ENCODE results near the gene CAMK1D.

Gene CAMK1D

DNA sequence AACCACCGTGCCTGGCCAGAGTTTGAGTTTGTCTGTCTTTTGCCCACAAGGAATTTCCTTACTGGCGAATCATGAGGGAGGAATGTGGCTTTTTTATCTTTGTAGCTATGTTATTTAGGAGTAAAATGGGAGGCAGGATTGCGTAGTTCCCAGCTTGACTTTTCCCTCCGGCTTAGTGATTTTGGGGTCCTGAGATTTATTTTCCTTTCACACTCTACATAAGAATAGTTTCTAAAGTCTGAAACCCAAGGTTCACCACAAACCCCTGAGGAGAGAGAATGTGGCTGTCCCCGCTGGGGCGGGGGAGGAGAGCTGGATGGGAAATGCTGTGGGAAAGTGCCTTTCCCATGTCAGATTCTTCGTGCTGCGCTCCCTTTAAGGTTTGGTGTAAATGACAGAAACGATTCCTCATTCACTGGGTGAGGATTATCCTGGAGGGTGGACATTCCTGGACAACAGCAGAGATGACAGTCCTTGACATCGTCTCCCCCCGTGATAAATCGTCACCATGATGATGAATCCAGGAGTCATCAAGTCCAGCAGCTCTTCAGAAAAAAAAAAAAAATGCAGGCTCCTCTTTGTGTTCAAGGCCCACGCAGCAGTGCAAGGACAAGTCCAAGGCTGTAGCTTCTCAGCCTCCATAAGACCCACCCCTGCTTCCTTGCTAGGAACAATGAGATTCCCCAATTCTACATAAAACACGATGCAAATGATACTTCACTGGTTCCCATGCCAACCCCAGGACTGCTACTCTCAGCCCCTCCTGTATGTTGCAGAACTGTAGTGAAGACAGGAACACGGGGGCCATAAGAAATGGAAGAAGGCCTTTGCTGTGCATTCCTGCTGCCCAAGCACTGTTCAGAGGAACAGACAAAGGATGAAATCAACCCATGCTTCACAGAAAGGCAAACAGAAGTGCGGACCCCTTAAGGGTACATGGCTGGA lies 419.1 kb downstream of the CAMK1D start:
- Histone ChIP-seq H3K27ac (ENCODE audit: low read length) (no peak overlapping the region), H3K4me3 (ENCODE audit: low read length in 2 of 2) (no peak overlapping the region), H3K27me3 (ENCODE audit: control insufficient read depth in 1 of 2, insufficient read depth in 2 of 2, low read length in 2 of 2) (no peaks in the 10 kb centered on the region), H3K9me3 (ENCODE audit: control insufficient read depth in 2 of 2, low read length in 2 of 2) (no peaks in the 10 kb centered on the region), H3K36me3 (ENCODE audit: control insufficient read depth in 2 of 2, insufficient read depth in 2 of 2, low read length in 2 of 2) (peaks cover 6 to 16% of the 10 kb centered on the region in 2 donors), H3K4me1 (ENCODE audit: control insufficient read depth, insufficient read depth, low read length) (no peaks in the 10 kb centered on the region), H3K9ac (ENCODE audit: low read length in 2 of 2) (no peak overlapping the region)

DNA sequence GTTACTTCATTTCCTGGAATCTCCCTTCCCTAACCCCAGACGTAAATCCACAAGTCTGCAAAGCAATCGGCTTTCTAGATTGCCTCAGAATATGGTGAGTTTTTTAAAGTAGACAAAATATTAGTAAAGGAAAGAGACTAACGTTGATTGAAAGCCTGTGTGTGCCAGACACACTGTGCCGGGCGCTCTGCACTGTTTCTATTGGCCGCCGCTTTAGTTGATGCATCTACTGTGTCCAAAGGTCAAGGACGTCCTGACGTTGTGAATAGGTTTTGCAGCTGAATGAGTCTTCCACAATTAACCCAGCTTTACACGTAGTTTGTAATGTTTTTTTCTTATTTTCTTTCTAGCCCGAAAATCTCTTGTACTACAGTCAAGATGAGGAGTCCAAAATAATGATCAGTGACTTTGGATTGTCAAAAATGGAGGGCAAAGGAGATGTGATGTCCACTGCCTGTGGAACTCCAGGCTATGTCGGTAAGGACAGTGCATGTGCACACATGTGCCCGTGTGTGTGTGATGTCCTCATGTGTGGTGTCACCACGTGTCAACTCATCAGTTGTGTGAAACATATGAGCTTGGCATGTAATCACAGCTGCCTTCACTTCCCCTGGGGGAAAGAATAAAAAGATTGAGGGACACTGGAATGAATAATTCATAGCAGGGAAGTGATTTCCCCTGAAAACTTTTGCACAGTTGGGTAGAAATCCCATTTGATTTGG lies 420.1 kb downstream of the CAMK1D start:
- Histone ChIP-seq H3K36me3 (ENCODE audit: control insufficient read depth in 2 of 2, insufficient read depth in 2 of 2, low read length in 2 of 2) (peaks cover 6 to 16% of the 10 kb centered on the region in 2 donors), H3K9me3 (ENCODE audit: control insufficient read depth in 2 of 2, low read length in 2 of 2) (no peaks in the 10 kb centered on the region), H3K27me3 (ENCODE audit: control insufficient read depth in 1 of 2, insufficient read depth in 2 of 2, low read length in 2 of 2) (no peaks in the 10 kb centered on the region), H3K27ac (ENCODE audit: low read length) (no peak overlapping the region), H3K4me3 (ENCODE audit: low read length in 2 of 2) (no peak overlapping the region), H3K4me1 (ENCODE audit: control insufficient read depth, insufficient read depth, low read length) (no peaks in the 10 kb centered on the region), H3K9ac (ENCODE audit: low read length in 2 of 2) (no peak overlapping the region)

- no peaks in the 10 kb centered on the region for H3K27me3 ChIP-seq (ENCODE audit: control insufficient read depth in 1 of 2, insufficient read depth in 2 of 2, low read length in 2 of 2)
- H3K4me3 ChIP-seq (ENCODE audit: low read length in 2 of 2): no peak overlapping the region
- H3K9me3 ChIP-seq (ENCODE audit: control insufficient read depth in 2 of 2, low read length in 2 of 2): no peaks in the 10 kb centered on the region
- H3K4me1 ChIP-seq (ENCODE audit: control insufficient read depth, insufficient read depth, low read length): no peaks in the 10 kb centered on the region
- H3K27ac ChIP-seq (ENCODE audit: low read length): no peak overlapping the region
- H3K9ac ChIP-seq (ENCODE audit: low read length in 2 of 2): no peak overlapping the region
- H3K36me3 ChIP-seq (ENCODE audit: control insufficient read depth in 2 of 2, insufficient read depth in 2 of 2, low read length in 2 of 2): peaks cover 6 to 16% of the 10 kb centered on the region in 2 donors
Observed at GRCh38 chr10:12771981-12772760, 422.8 kb downstream of the CAMK1D start.

- H3K27ac ChIP-seq (ENCODE audit: low read length): no peak overlapping the region
- no peaks in the 10 kb centered on the region for H3K9me3 ChIP-seq (ENCODE audit: control insufficient read depth in 2 of 2, low read length in 2 of 2)
- H3K27me3 ChIP-seq (ENCODE audit: control insufficient read depth in 1 of 2, insufficient read depth in 2 of 2, low read length in 2 of 2): no peaks in the 10 kb centered on the region
- peaks cover 6 to 16% of the 10 kb centered on the region in 2 donors for H3K36me3 ChIP-seq (ENCODE audit: control insufficient read depth in 2 of 2, insufficient read depth in 2 of 2, low read length in 2 of 2)
- H3K4me1 ChIP-seq (ENCODE audit: control insufficient read depth, insufficient read depth, low read length): no peaks in the 10 kb centered on the region
- H3K4me3 ChIP-seq (ENCODE audit: low read length in 2 of 2): no peak overlapping the region
- no peak overlapping the region for H3K9ac ChIP-seq (ENCODE audit: low read length in 2 of 2)
Observed at GRCh38 chr10:12772797-12773587, 423.6 kb downstream of the CAMK1D start.

DNA sequence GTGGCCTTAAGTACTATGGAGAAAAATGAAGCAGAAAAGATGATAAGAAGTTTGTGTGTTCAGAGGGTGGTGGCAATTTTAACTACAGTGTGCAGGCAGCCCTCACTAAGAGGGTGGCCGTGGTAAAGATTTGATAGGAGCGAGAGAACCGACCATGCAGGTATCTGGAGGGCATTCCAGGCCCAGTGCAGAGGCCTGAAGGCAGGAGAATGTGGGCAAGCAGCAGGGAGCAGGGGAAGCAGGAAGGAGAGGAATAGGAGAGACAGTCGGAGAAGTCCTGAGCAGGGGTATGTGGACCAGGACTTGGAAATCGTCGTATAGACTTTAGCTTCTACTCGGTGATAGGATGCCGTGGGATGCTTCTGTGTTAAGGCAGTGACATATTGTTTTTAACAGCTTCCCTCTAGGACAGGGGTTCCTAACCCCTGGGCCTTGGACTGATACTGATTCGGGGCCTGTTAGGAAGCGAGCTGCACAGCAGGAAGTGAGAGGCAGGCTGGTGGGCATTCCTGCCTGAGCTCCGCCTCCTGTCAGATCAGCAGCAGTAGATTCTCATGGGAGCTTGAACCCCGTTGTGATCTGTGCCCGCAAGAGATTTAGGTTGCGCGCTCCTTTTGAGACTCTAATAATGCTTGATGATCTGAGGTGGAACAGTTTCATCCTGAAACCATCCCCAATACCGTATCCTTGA lies 425.0 kb downstream of the CAMK1D start:
- Histone ChIP-seq H3K9ac (ENCODE audit: low read length in 2 of 2) (no peak overlapping the region), H3K36me3 (ENCODE audit: control insufficient read depth in 2 of 2, insufficient read depth in 2 of 2, low read length in 2 of 2) (peaks cover 6 to 16% of the 10 kb centered on the region in 2 donors), H3K4me1 (ENCODE audit: control insufficient read depth, insufficient read depth, low read length) (no peaks in the 10 kb centered on the region), H3K9me3 (ENCODE audit: control insufficient read depth in 2 of 2, low read length in 2 of 2) (no peaks in the 10 kb centered on the region), H3K27me3 (ENCODE audit: control insufficient read depth in 1 of 2, insufficient read depth in 2 of 2, low read length in 2 of 2) (no peaks in the 10 kb centered on the region), H3K27ac (ENCODE audit: low read length) (no peak overlapping the region), H3K4me3 (ENCODE audit: low read length in 2 of 2) (no peak overlapping the region)

DNA sequence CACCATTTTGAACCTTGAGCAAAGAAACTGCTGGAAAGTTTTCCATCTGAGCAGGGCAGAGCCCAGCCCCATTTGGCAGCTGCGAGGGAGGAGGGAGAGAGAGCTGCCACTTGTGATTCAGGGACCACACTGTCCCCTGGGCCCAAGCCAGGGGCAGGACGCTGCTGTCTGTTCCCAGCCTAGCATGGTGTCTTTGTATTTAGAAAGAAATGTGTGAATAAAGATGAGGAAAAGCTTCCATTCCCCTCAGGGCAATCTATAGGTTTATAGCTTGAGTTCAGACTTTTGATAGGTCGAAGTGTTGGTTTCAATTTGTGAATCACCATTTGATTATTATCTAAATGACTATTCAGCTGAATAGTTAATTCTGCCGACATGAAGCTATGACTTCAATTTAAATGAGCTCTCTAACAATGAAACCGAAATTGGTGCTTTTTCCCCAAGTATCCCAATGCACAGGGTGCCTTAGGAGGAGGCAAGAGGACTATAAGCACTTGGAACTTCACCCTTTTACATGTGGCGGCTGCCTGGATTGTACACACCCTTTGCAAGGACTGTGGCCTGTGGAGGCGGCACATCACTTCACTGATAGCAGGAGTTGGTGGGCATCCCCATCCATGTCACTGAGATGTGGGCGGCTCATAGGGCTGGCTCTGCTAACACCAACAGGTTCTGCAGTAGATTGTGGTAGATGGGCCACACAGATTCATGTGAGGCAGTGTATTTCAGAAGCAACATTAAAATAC lies 428.7 kb downstream of the CAMK1D start:
- Histone ChIP-seq H3K4me1 (ENCODE audit: control insufficient read depth, insufficient read depth, low read length) (peaks cover 4% of the 10 kb centered on the region), H3K9me3 (ENCODE audit: control insufficient read depth in 2 of 2, low read length in 2 of 2) (no peaks in the 10 kb centered on the region), H3K27ac (ENCODE audit: low read length) (no peak overlapping the region), H3K4me3 (ENCODE audit: low read length in 2 of 2) (no peak overlapping the region), H3K27me3 (ENCODE audit: control insufficient read depth in 1 of 2, insufficient read depth in 2 of 2, low read length in 2 of 2) (no peaks in the 10 kb centered on the region), H3K36me3 (ENCODE audit: control insufficient read depth in 2 of 2, insufficient read depth in 2 of 2, low read length in 2 of 2) (peaks cover 0 to 7% of the 10 kb centered on the region in 2 donors), H3K9ac (ENCODE audit: low read length in 2 of 2) (no peak overlapping the region)

DNA sequence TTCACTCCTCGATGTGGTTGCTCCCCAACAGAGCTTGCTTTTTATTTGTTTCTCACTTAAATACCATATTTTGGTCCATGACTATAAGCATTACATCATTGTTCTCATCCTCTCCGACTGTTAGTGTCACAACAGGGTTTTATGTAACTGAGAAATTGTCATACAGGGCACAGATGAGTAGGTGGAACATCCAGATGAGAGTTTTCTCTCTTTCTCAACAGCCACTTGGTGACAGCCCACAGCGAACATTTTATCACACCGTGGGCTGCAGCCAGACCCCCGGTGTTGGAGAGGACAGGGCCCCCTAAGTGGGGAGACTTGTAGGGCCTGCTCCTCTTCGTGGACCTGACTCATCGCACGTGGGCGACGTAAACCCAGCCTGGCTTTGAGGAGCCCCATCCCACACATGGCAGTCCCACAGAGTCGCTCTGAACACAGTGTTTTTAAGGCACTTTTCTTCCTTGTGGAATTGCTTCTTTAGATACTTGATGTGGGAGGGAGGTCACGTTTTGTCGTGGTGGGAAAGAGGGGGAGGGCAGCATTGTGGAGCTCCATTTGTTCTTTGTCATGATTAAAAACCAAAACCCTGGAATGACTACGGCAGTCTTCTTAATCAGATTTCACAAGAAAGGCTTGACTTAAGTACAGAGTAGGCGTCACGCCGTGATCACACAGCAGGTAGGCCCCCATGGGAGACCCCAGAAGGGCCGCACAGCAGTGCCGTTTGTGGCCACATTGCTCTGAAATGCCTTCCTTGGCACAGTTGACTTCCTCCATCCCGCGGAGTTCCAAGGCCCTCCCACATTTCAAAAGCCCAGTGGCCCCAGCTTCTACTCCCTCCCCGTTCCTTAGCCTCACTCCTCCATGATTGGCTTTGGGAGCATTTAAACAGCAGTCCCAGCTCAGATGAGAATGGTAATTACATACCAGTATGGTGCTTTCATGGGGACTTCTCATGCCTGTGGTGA lies 431.6 kb downstream of the CAMK1D start:
- Histone ChIP-seq H3K36me3 (ENCODE audit: control insufficient read depth in 2 of 2, insufficient read depth in 2 of 2, low read length in 2 of 2) (peaks cover 0 to 7% of the 10 kb centered on the region in 2 donors), H3K27ac (ENCODE audit: low read length) (no peak overlapping the region), H3K9me3 (ENCODE audit: control insufficient read depth in 2 of 2, low read length in 2 of 2) (no peaks in the 10 kb centered on the region), H3K4me3 (ENCODE audit: low read length in 2 of 2) (no peak overlapping the region), H3K9ac (ENCODE audit: low read length in 2 of 2) (no peak overlapping the region), H3K4me1 (ENCODE audit: control insufficient read depth, insufficient read depth, low read length) (peaks cover 4% of the 10 kb centered on the region), H3K27me3 (ENCODE audit: control insufficient read depth in 1 of 2, insufficient read depth in 2 of 2, low read length in 2 of 2) (no peaks in the 10 kb centered on the region)

GRCh38 chr10:12781976-12782375 lies 432.6 kb downstream of the CAMK1D start:
- H3K27me3 ChIP-seq (ENCODE audit: control insufficient read depth in 1 of 2, insufficient read depth in 2 of 2, low read length in 2 of 2): no peaks in the 10 kb centered on the region
- H3K4me3 ChIP-seq (ENCODE audit: low read length in 2 of 2): no peak overlapping the region
- H3K9me3 ChIP-seq (ENCODE audit: control insufficient read depth in 2 of 2, low read length in 2 of 2): no peaks in the 10 kb centered on the region
- peaks cover 4% of the 10 kb centered on the region for H3K4me1 ChIP-seq (ENCODE audit: control insufficient read depth, insufficient read depth, low read length)
- no peak overlapping the region for H3K9ac ChIP-seq (ENCODE audit: low read length in 2 of 2)
- H3K27ac ChIP-seq (ENCODE audit: low read length): no peak overlapping the region
- H3K36me3 ChIP-seq (ENCODE audit: control insufficient read depth in 2 of 2, insufficient read depth in 2 of 2, low read length in 2 of 2): peaks cover 0 to 7% of the 10 kb centered on the region in 2 donors

Data from stomach smooth muscle (tissue), 2 donors.